22Rv1 (cell line): ENCODE results near the gene D2HGDH.

ENCODE experiments used
- H3K27ac ChIP-seq: fragments of 450-650 bp; 2 replicates; pipeline ENCODE4 v1.5.1; 2017
- ZFX ChIP-seq: fragments of 450-650 bp; IDR thresholded peaks from 2 replicates; pipeline ENCODE4 v1.6.1; 2017; ENCODE audit warnings: antibody characterized with exemption, borderline replicate concordance
- TF ChIP-seq, protein P1 (sequence below): fragments of 450-650 bp; IDR thresholded peaks from 2 replicates; pipeline ENCODE4 v1.5.1; 2017; ENCODE audit warnings: mild to moderate bottlenecking

D2HGDH gene

DNA sequence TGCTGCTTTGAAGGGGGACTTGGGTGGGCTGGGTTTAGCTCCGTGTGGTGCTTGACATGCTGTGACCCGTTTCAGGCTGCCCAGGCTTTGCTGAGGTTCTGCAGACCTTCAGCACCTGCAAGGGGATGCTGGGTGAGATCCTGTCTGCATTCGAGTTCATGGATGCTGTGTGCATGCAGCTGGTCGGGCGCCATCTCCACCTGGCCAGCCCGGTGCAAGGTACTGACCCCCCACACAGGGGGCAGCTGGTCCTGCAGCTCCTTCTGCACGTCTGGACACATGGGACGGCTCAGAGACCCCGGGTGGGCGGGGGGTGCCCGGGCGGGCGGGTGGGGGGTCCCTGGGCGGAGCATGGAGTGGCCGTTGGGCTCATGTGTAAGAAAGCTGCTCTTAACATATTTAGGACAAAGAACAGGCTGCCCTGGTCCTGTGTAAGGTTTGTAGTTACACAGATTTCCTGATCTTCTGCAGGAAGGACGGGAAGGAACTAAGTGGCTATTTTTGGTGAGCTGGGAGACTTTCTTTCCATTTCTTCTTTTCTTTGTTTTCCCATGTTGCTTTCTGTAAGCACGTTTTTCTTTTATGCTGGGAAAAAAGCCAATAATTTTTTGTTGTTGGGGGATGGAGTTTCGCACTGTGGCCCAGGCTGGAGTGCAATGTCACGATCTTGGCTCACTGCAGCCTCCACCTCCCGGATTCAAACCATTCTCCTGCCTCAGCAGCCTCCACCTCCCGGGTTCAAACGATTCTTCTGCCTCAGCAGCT lies 15.8 kb downstream of the D2HGDH start:
- TF ChIP-seq, protein P1, sequence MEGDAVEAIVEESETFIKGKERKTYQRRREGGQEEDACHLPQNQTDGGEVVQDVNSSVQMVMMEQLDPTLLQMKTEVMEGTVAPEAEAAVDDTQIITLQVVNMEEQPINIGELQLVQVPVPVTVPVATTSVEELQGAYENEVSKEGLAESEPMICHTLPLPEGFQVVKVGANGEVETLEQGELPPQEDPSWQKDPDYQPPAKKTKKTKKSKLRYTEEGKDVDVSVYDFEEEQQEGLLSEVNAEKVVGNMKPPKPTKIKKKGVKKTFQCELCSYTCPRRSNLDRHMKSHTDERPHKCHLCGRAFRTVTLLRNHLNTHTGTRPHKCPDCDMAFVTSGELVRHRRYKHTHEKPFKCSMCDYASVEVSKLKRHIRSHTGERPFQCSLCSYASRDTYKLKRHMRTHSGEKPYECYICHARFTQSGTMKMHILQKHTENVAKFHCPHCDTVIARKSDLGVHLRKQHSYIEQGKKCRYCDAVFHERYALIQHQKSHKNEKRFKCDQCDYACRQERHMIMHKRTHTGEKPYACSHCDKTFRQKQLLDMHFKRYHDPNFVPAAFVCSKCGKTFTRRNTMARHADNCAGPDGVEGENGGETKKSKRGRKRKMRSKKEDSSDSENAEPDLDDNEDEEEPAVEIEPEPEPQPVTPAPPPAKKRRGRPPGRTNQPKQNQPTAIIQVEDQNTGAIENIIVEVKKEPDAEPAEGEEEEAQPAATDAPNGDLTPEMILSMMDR, result no peak
- TF ChIP-seq ZFX, result no peak
- no peak overlapping the region for H3K27ac ChIP-seq

DNA sequence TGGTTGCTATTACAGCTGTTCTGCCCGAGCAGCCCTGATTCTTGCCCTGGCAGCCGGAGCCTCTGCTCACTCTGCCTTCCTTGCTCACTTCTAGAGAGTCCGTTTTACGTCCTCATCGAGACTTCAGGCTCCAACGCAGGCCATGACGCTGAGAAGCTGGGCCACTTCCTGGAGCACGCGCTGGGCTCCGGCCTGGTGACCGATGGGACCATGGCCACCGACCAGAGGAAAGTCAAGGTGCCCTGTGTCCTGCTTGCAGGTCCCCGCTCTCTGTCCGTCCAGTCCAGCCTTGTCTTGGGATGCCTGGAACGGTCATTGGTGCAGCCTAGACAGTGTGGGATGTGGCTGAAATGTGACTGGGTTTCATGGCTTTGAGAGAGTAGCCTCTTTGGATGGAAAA lies 16.7 kb downstream of the D2HGDH start:
- no peak for TF ChIP-seq ZFX
- TF ChIP-seq, protein P1, result no peak

DNA sequence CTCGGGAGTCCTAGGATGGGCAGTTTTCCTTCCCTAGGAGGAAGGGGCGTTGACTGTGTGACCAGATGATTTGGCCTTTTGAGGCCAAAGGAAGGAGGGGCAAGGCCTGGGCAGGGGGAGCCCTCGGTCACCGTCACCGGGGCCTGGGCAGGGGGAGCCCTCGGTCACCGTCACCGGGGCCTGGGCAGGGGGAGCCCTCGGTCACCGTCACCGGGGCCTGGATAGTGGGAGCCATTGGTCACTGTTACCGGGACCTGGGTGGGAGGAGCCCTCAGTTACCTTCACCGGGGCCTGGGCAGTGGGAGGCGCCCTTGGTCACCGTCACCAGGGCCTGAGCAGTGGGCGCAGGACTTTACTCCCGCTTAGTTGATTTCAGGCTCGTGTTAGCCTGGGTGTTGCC lies 17.3 kb downstream of the D2HGDH start:
- H3K27ac ChIP-seq, result no peak overlapping the region
- TF ChIP-seq, protein P1, result no peak

More for the DNA sequence above, 16.7 kb downstream of the D2HGDH start:
- H3K27ac ChIP-seq, result no peak overlapping the region

DNA sequence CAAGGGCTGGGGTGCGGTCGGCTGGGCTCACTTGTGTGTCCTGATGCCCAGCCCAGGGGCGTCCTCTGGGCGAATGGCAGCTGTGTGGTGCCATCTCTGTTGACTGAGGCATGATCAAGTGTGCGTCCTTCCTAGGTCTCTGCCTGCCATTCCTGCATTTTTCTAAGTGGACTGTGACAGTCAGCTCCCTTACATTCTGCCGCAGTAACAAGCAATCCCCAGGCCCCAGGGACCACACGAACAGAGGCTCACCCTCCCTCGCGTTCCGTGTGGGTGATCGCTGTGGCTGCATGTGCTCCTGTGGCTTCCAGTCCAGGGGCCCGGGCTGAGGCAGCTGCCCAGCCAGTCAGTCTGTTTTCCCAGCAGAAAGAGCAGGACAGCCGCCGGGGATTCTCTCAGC lies 17.8 kb downstream of the D2HGDH start:
- H3K27ac ChIP-seq, result no peak overlapping the region
- TF ChIP-seq, protein P1, result no peak
- TF ChIP-seq ZFX, result no peak

DNA sequence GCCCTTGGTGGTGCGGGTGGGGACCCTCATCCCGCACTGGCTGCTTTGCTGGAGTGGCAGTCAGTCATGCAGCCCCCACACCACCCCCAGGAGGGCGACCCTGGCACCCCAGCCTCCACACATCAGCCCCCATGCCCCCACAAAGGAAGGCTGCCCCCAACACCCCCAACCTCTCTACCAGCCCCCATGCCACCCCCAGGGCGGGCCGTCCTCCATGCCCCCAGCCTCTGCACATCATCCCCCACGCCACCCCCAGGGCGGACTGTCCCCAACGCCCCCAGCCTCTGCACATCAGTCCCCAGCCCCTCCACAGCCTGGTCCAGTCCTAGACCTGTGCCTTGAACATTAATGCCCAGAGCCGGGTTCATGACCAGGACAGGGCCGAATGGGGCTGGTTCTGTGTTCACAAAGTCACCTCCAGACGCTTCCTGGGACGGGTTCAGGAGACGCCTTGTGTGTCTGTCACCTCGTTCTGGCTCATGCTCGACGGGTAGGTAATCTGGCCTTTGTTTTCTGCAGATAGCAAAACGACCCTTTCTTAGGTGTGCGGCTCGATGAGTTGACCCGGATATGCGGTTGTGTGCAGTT lies 18.4 kb downstream of the D2HGDH start:
- no peak overlapping the region for H3K27ac ChIP-seq
- TF ChIP-seq ZFX, result no peak
- TF ChIP-seq, protein P1, result no peak

DNA sequence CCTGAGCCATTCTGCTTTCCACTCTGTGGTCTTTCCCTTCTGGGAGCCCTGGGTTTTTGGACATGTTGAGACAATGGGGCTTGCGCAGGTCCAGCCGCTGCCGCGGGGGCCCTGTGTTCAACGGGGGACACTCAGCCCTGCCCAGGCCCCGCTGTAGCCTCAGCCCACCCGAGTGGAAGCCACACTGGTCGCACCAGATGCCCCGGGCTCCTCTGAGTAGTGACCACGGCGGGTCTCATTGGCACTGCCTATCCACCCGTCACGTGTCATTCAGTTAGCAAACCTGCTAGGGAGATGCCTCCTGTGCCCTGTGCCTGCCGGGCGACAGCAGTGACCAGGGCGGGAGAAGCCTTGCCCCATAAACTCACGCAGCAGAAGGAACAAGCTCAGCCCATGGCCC lies 19.1 kb downstream of the D2HGDH start:
- H3K27ac ChIP-seq, result no peak overlapping the region
- TF ChIP-seq, protein P1, result no peak
- TF ChIP-seq ZFX, result no peak

DNA sequence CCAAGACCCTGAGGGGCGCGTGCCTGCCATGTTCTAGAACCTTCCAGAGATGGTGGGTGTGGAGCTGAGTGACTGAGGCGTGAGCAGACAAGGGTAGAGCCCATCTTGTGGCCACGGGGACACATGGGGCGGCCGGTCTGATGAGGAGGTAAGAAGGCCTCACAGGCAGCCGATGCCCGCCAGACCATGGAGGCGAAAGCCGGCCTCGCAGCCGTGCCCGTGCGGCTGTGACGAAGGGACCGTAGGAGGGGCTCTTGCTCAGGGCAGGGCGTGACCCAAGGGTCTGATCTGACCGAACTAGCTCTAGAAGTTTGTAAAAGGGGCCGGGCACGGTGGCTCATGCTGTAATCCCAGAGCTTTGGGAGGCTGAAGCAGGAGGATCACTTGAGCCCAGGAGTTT lies 19.6 kb downstream of the D2HGDH start:
- no peak overlapping the region for H3K27ac ChIP-seq

More for the DNA sequence above, 19.6 kb downstream of the D2HGDH start:
- TF ChIP-seq, protein P1, result no peak
- no peak for TF ChIP-seq ZFX
